SK-N-SH treated with all-trans-retinoic acid at 6 μM for 48 hours (cell line): Measurements from ENCODE around the gene FGD3.

Experiments
- ATAC-seq: fragments of 200-7000 bp; cut with Tn5 transposase; 3 replicates; pipeline ENCODE4 v1.9.1; 2020; ENCODE audit warnings: mild to moderate bottlenecking, moderate library complexity
- ARNTL ChIP-seq: fragments of 450-650 bp; formaldehyde crosslinking; IDR thresholded peaks from 2 replicates; pipeline ENCODE4 v1.5.0; 2020; ENCODE audit warnings: low read depth, mild to moderate bottlenecking, moderate library complexity, borderline replicate concordance
- BACH2 ChIP-seq: fragments of 250-450 bp; sonication (Bioruptor Pico); IDR thresholded peaks from 2 replicates; pipeline ENCODE4 v1.9.0; 2021; ENCODE audit warnings: mild to moderate bottlenecking, borderline replicate concordance
- CSDC2 ChIP-seq: fragments of 250-450 bp; sonication (Bioruptor Pico); IDR thresholded peaks from 2 replicates; pipeline ENCODE4 v1.5.0; 2020; ENCODE audit warnings: mild to moderate bottlenecking, moderate library complexity
- ESRRG ChIP-seq: fragments of 250-450 bp; sonication (Bioruptor Pico); IDR thresholded peaks from 2 replicates; pipeline ENCODE4 v1.6.1; 2021; ENCODE audit warnings: mild to moderate bottlenecking
- GLIS3 ChIP-seq: fragments of 250-450 bp; sonication (Bioruptor Pico); IDR thresholded peaks from 2 replicates; pipeline ENCODE4 v1.5.0; 2020; ENCODE audit warnings: mild to moderate bottlenecking, moderate library complexity
- ISL1 ChIP-seq: fragments of 250-450 bp; sonication (Bioruptor Pico); IDR thresholded peaks from 2 replicates; pipeline ENCODE4 v2.1.2; 2022; ENCODE audit warnings: mild to moderate bottlenecking, moderate library complexity
- PPARA ChIP-seq: fragments of 250-450 bp; sonication (Bioruptor Pico); IDR thresholded peaks from 2 replicates; pipeline ENCODE4 v1.5.0; 2020; ENCODE audit warnings: mild to moderate bottlenecking, borderline replicate concordance
- RARB ChIP-seq: fragments of 250-450 bp; sonication (Bioruptor Pico); IDR thresholded peaks from 2 replicates; pipeline ENCODE4 v1.8.0; 2021; ENCODE audit warnings: mild to moderate bottlenecking, moderate library complexity
- TCF4 ChIP-seq: fragments of 250-450 bp; sonication (Bioruptor Pico); IDR thresholded peaks from 2 replicates; pipeline ENCODE4 v1.8.0; 2021; ENCODE audit warnings: mild to moderate bottlenecking, moderate library complexity, borderline replicate concordance
- TOX ChIP-seq: fragments of 250-450 bp; sonication (Bioruptor Pico); IDR thresholded peaks from 2 replicates; pipeline ENCODE4 v1.8.0; 2021; ENCODE audit warnings: mild to moderate bottlenecking, moderate library complexity, borderline replicate concordance
- ZC3H10 ChIP-seq: fragments of 250-450 bp; sonication (Bioruptor Pico); IDR thresholded peaks from 2 replicates; pipeline ENCODE4 v1.5.1; 2021; ENCODE audit warnings: mild to moderate bottlenecking, moderate library complexity
- ZFP3 ChIP-seq: fragments of 250-450 bp; sonication (Bioruptor Pico); IDR thresholded peaks from 2 replicates; pipeline ENCODE4 v1.5.0; 2020; ENCODE audit warnings: mild to moderate bottlenecking, moderate library complexity
- ZFP30 ChIP-seq: fragments of 450-650 bp; formaldehyde crosslinking; IDR thresholded peaks from 2 replicates; pipeline ENCODE4 v1.5.0; 2022; ENCODE audit warnings: mild to moderate bottlenecking, moderate library complexity
- ZNF565 ChIP-seq: fragments of 450-650 bp; formaldehyde crosslinking; conservative IDR thresholded peaks from 2 replicates; pipeline ENCODE4 v1.5.0; 2020; ENCODE audit warnings: low read depth, mild to moderate bottlenecking, moderate library complexity
- ZNF8 ChIP-seq: fragments of 450-650 bp; formaldehyde crosslinking; IDR thresholded peaks from 2 replicates; pipeline ENCODE4 v1.5.0; 2020; ENCODE audit warnings: mild to moderate bottlenecking, moderate library complexity
- TF ChIP-seq, protein P1 (sequence below): fragments of 250-450 bp; sonication (Bioruptor Pico); IDR thresholded peaks from 2 replicates; pipeline ENCODE4 v1.8.0; 2021; ENCODE audit warnings: low read depth, mild to moderate bottlenecking, moderate library complexity, borderline replicate concordance
- TF ChIP-seq, protein P2 (sequence below): fragments of 250-450 bp; sonication (Bioruptor Pico); IDR thresholded peaks from 2 replicates; pipeline ENCODE4 v1.8.0; 2020; ENCODE audit warnings: mild to moderate bottlenecking, moderate library complexity, borderline replicate concordance
- TF ChIP-seq, protein P3 (sequence below): fragments of 250-450 bp; sonication (Bioruptor Pico); IDR thresholded peaks from 2 replicates; pipeline ENCODE4 v1.5.1; 2021; ENCODE audit warnings: mild to moderate bottlenecking, moderate library complexity
- TF ChIP-seq, protein P4 (sequence below): fragments of 250-450 bp; sonication (Bioruptor Pico); IDR thresholded peaks from 2 replicates; pipeline ENCODE4 v1.5.1; 2020; ENCODE audit warnings: low read depth, mild to moderate bottlenecking, moderate library complexity
- TF ChIP-seq, protein P5 (sequence below): fragments of 250-450 bp; sonication (Bioruptor Pico); IDR thresholded peaks from 2 replicates; pipeline ENCODE4 v1.5.0; 2020; ENCODE audit warnings: mild to moderate bottlenecking, moderate library complexity

The FGD3 gene

DNA sequence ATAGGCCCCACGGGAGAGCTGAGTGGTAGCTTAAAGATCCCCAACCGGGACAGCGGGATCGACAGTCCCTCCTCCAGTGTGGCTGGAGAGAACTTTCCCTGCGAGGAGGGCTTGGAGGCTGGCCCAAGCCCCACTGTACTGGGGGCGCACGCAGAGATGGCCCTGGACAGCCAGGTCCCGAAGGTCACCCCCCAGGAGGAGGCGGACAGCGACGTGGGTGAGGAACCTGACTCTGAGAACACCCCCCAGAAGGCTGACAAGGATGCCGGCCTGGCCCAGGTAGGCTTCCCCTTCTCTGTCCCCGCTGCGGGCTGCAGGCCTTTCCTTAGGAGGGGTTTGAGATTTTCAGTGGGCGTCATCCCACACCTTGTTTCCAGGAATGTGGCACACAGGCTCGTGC is 29.1 kb downstream of the FGD3 start (continued):
- TF ChIP-seq, protein P1, sequence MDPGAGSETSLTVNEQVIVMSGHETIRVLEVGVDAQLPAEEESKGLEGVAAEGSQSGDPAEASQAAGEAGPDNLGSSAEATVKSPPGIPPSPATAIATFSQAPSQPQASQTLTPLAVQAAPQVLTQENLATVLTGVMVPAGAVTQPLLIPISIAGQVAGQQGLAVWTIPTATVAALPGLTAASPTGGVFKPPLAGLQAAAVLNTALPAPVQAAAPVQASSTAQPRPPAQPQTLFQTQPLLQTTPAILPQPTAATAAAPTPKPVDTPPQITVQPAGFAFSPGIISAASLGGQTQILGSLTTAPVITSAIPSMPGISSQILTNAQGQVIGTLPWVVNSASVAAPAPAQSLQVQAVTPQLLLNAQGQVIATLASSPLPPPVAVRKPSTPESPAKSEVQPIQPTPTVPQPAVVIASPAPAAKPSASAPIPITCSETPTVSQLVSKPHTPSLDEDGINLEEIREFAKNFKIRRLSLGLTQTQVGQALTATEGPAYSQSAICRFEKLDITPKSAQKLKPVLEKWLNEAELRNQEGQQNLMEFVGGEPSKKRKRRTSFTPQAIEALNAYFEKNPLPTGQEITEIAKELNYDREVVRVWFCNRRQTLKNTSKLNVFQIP (CRISPR knock-in tag) = no peak
- TF ChIP-seq, protein P2, sequence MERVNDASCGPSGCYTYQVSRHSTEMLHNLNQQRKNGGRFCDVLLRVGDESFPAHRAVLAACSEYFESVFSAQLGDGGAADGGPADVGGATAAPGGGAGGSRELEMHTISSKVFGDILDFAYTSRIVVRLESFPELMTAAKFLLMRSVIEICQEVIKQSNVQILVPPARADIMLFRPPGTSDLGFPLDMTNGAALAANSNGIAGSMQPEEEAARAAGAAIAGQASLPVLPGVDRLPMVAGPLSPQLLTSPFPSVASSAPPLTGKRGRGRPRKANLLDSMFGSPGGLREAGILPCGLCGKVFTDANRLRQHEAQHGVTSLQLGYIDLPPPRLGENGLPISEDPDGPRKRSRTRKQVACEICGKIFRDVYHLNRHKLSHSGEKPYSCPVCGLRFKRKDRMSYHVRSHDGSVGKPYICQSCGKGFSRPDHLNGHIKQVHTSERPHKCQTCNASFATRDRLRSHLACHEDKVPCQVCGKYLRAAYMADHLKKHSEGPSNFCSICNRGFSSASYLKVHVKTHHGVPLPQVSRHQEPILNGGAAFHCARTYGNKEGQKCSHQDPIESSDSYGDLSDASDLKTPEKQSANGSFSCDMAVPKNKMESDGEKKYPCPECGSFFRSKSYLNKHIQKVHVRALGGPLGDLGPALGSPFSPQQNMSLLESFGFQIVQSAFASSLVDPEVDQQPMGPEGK = no peak
- TF ChIP-seq, protein P3, sequence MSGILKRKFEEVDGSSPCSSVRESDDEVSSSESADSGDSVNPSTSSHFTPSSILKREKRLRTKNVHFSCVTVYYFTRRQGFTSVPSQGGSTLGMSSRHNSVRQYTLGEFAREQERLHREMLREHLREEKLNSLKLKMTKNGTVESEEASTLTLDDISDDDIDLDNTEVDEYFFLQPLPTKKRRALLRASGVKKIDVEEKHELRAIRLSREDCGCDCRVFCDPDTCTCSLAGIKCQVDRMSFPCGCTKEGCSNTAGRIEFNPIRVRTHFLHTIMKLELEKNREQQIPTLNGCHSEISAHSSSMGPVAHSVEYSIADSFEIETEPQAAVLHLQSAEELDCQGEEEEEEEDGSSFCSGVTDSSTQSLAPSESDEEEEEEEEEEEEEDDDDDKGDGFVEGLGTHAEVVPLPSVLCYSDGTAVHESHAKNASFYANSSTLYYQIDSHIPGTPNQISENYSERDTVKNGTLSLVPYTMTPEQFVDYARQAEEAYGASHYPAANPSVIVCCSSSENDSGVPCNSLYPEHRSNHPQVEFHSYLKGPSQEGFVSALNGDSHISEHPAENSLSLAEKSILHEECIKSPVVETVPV (CRISPR knock-in tag) = no peak
- no peak for TF ChIP-seq BACH2 (CRISPR knock-in tag)

DNA sequence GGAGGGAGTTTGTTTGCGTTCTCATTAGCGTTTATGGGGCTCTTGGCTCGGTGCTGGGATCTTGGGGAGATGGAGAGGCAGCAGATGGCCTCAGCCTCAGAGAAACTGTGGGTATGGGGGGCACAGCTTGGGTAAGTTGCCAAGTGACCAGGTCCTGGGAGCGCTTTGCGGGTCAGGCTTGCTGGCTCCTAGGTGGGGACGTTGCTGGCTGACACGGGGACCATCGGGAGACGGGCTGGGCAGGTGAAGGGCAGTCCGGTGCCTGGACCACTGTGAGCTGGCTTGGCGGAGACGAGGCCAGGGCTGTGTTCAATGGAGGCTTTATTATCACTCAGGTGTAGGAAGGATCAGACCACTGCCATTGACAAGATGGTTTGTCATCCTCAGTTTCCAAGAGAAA is 30.0 kb downstream of the FGD3 start:
- TF ChIP-seq, protein P4, sequence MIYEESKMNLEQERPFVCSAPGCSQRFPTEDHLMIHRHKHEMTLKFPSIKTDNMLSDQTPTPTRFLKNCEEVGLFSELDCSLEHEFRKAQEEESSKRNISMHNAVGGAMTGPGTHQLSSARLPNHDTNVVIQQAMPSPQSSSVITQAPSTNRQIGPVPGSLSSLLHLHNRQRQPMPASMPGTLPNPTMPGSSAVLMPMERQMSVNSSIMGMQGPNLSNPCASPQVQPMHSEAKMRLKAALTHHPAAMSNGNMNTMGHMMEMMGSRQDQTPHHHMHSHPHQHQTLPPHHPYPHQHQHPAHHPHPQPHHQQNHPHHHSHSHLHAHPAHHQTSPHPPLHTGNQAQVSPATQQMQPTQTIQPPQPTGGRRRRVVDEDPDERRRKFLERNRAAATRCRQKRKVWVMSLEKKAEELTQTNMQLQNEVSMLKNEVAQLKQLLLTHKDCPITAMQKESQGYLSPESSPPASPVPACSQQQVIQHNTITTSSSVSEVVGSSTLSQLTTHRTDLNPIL (CRISPR knock-in tag) = no peak
- TF ChIP-seq, protein P3 (CRISPR knock-in tag) = no peak
- TF ChIP-seq ARNTL (CRISPR knock-in tag) (no peak), ZNF565 (no peak), ESRRG (CRISPR knock-in tag) (no peak), TCF4 (CRISPR knock-in tag) (no peak), ZFP3 (CRISPR knock-in tag) (no peak), ZNF8 (no peak), CSDC2 (CRISPR knock-in tag) (no peak), TOX (no peak), PPARA (CRISPR knock-in tag) (no peak), ZFP30 (CRISPR knock-in tag) (no peak), GLIS3 (CRISPR knock-in tag) (no peak)
- TF ChIP-seq, protein P5, sequence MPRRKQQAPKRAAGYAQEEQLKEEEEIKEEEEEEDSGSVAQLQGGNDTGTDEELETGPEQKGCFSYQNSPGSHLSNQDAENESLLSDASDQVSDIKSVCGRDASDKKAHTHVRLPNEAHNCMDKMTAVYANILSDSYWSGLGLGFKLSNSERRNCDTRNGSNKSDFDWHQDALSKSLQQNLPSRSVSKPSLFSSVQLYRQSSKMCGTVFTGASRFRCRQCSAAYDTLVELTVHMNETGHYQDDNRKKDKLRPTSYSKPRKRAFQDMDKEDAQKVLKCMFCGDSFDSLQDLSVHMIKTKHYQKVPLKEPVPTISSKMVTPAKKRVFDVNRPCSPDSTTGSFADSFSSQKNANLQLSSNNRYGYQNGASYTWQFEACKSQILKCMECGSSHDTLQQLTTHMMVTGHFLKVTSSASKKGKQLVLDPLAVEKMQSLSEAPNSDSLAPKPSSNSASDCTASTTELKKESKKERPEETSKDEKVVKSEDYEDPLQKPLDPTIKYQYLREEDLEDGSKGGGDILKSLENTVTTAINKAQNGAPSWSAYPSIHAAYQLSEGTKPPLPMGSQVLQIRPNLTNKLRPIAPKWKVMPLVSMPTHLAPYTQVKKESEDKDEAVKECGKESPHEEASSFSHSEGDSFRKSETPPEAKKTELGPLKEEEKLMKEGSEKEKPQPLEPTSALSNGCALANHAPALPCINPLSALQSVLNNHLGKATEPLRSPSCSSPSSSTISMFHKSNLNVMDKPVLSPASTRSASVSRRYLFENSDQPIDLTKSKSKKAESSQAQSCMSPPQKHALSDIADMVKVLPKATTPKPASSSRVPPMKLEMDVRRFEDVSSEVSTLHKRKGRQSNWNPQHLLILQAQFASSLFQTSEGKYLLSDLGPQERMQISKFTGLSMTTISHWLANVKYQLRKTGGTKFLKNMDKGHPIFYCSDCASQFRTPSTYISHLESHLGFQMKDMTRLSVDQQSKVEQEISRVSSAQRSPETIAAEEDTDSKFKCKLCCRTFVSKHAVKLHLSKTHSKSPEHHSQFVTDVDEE (CRISPR knock-in tag) = no peak
- TF ChIP-seq, protein P1 (CRISPR knock-in tag) = no peak
- TF ChIP-seq, all 23 proteins: peak for 0
- no peak for ATAC-seq

DNA sequence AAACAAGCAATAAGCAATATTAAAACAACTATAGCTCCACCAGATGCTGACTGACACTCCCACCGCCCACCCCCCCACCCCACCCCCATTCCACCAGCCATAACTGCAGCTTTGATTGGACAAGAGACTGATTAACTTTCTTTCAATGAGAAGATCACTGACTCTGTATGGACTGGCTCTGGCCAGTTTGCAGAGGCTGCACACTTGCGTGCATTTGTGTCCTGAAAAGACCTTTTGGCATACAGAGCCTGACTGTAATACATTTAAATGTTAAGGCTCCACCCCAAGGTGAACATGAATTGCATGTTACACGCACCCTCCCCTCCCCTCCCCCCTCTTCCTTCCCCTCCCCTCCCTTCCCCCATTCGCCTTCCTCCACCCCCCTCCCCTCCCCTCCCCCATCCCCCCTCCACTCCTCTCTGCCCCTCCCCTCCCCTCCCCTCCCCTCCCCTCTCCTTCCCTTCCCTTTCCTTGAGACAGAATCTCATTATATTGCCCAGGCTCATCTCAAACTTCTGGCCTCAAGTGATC is 31.1 kb downstream of the FGD3 start:
- TF ChIP-seq ZNF8 = no peak
- no peak for TF ChIP-seq TOX
- no peak for TF ChIP-seq RARB (CRISPR knock-in tag)
- TF ChIP-seq ZC3H10 (CRISPR knock-in tag) = no peak
- TF ChIP-seq, protein P3 (CRISPR knock-in tag) = no peak
- no peak for TF ChIP-seq BACH2 (CRISPR knock-in tag)
- no peak for TF ChIP-seq ZFP3 (CRISPR knock-in tag)
- no peak for TF ChIP-seq ISL1 (CRISPR knock-in tag)
- TF ChIP-seq, protein P5 (CRISPR knock-in tag) = no peak
- ATAC-seq = no peak
